Measurements from ENCODE around the gene GRK5.

GRK5 gene

DNA sequence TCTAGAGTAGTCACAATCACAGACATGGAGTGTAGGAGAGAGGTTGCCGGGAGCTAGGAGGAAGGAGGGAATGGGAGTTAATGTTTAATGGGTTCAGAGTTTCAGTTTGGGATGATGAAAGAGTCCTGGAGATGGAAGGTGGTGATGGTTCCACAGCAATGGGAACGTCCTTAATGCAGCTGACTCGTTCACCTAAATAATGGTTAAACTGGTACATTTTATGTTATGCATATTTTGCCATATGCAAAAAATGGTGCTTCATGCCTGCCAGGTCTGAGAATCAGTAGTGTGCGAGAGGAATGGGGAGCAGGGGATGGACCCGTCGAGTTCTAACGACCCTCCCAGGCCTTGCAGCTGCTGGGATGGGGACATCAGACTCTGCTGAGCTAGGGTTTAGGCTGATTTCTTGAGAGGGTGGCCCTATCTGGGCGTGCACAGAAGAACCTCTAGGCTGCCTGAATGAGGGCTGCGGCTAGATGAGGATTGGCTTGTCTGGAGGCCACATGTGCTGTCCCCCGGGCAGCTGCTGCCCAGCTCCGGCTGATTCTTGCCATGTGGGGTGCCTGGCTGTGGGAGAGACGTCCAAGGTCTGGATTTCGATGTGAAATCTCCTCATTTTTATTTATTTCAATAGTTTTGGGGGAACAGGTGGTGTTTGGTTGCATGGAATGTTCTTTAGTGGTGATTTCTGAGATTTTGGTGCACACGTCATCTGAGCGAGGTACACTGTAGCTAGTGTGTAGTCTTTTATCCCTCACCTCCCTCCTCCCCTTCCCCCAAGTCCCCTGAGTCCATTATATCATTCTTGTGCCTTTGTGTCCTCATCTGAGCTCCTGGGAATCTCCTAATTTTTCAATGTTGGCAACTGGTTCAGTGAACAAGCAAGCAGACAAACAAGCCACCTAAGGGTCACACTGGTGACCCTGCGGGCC, 116.0 kb downstream of the GRK5 start:
- Mint-ChIP-seq H3K36me3 (ENCODE audit: low read depth) (no peaks in the 10 kb centered on the region), H3K27ac (no peak overlapping the region), H3K27me3 (ENCODE audit: low read depth) (no peaks in the 10 kb centered on the region), H3K4me1 (peaks cover 40% of the 10 kb centered on the region), H3K9me3 (no peaks in the 10 kb centered on the region), H3K4me3 (no peak overlapping the region)
- TF ChIP-seq, protein P1, sequence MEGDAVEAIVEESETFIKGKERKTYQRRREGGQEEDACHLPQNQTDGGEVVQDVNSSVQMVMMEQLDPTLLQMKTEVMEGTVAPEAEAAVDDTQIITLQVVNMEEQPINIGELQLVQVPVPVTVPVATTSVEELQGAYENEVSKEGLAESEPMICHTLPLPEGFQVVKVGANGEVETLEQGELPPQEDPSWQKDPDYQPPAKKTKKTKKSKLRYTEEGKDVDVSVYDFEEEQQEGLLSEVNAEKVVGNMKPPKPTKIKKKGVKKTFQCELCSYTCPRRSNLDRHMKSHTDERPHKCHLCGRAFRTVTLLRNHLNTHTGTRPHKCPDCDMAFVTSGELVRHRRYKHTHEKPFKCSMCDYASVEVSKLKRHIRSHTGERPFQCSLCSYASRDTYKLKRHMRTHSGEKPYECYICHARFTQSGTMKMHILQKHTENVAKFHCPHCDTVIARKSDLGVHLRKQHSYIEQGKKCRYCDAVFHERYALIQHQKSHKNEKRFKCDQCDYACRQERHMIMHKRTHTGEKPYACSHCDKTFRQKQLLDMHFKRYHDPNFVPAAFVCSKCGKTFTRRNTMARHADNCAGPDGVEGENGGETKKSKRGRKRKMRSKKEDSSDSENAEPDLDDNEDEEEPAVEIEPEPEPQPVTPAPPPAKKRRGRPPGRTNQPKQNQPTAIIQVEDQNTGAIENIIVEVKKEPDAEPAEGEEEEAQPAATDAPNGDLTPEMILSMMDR (IDR thresholded peaks at IDR 0.05; ENCODE audit: unreplicated experiment in 3 of 3): no peak

DNA sequence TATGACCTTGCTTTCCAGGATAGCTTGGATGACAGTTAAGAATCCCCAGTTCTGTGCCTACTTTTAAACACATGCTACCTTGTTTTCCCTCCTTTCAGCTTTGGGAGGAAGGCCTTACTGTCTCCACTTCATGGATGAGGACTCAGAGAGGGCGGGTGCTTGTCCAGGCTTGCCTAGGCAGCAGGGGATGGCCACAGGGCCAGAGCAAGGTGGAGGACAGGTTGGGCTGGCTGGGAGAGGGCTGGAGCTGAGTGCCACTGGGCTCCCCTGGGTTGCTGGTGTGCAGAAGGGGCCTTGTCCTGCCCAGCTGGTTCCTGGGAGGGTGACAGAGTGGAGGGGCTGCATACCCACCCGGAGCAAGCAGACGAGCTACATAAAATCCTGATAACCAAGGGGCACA, 117.8 kb downstream of the GRK5 start:
- TF ChIP-seq, protein P1 (IDR thresholded peaks at IDR 0.05; ENCODE audit: unreplicated experiment in 3 of 3): no peak
- no peaks in the 10 kb centered on the region for H3K9me3 Mint-ChIP-seq
- no peak overlapping the region for H3K27ac Mint-ChIP-seq
- H3K4me1 Mint-ChIP-seq: peaks cover 26% of the 10 kb centered on the region
- no peaks in the 10 kb centered on the region for H3K36me3 Mint-ChIP-seq (ENCODE audit: low read depth)
- H3K4me3 Mint-ChIP-seq: no peak overlapping the region
- no peaks in the 10 kb centered on the region for H3K27me3 Mint-ChIP-seq (ENCODE audit: low read depth)

DNA sequence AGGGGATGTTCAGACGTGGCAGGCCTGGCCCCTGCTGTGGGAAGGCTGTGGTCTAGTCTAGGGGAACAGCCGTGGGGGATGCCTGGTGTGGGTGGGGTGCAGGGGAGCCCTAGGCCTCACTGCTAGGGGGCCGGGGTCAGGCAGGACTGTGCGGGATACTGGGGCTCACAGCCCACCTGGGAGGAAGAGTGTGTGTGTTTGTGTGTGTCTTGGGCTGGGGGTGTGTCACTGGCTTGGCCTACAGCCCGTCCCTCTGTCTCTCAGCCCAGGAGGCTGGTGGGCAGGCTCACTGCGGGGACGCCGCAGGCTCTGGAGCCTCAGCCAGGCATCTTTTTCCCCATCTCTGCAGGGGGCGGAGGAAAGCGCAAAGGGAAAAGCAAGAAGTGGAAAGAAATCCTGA, 118.8 kb downstream of the GRK5 start:
- Mint-ChIP-seq H3K4me3 (no peak overlapping the region), H3K9me3 (no peaks in the 10 kb centered on the region), H3K27me3 (ENCODE audit: low read depth) (no peaks in the 10 kb centered on the region), H3K27ac (no peak overlapping the region), H3K4me1 (peaks cover 22% of the 10 kb centered on the region), H3K36me3 (ENCODE audit: low read depth) (no peaks in the 10 kb centered on the region)
- TF ChIP-seq, protein P1 (IDR thresholded peaks at IDR 0.05; ENCODE audit: unreplicated experiment in 3 of 3): no peak

DNA sequence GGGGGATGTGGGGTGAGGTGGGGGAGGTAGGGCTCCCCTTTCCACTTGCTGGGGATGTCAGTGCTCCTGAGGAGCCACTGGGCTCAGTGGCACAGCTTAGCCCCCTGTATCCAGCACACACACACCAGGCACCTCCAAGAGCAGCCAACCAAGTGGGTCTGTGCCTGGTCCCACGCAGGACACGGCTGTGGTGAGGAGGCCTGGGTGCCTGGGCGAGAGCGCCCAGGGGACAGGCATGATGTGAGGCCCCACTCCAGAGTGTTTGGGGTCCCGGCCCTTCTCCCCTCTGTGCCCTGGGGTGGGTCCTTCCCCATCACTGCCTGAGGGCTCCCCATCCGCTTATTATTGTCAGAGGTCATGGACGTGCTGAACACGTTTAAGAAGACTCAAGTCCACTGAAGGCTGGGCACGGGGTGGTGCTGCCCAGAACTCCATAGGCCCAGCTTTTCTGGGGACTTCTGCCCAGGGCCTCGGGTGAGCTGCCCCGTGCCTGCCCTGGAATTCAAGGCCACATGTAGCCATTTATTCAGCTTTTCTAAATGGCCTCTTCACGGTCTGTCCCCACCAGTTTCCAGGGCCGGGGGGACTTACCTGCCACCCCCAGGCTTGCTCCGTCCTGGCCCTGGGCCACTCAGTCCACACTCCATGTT, 119.8 kb downstream of the GRK5 start:
- peaks cover 23% of the 10 kb centered on the region for H3K4me1 Mint-ChIP-seq
- TF ChIP-seq, protein P1 (IDR thresholded peaks at IDR 0.05; ENCODE audit: unreplicated experiment in 3 of 3): no peak
- H3K9me3 Mint-ChIP-seq: no peaks in the 10 kb centered on the region
- H3K4me3 Mint-ChIP-seq: no peak overlapping the region
- H3K36me3 Mint-ChIP-seq (ENCODE audit: low read depth): no peaks in the 10 kb centered on the region
- H3K27me3 Mint-ChIP-seq (ENCODE audit: low read depth): no peaks in the 10 kb centered on the region
- H3K27ac Mint-ChIP-seq: no peak overlapping the region

DNA sequence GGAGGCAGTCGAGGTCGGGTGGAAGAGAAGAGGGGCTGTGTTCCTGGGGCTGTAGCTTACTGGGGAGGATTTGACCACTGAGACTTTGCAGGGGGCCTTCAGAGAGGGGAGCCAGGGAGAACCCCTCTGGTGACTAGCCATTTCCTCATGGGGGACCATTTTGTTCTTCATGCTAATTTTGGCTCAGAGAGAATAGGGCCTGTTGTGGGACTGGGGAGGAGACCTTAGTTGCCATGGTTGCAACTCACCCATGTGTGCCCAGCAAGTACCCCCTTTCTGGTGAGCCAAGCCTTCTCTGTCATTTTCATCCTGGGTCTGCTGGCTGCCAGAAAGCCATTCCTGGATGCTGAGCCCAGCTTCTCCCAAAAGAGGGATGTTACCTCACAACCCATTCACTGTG, 120.9 kb downstream of the GRK5 start:
- H3K36me3 Mint-ChIP-seq (ENCODE audit: low read depth): no peaks in the 10 kb centered on the region
- H3K27me3 Mint-ChIP-seq (ENCODE audit: low read depth): no peaks in the 10 kb centered on the region
- no peak overlapping the region for H3K27ac Mint-ChIP-seq
- H3K9me3 Mint-ChIP-seq: no peaks in the 10 kb centered on the region
- TF ChIP-seq, protein P1 (IDR thresholded peaks at IDR 0.05; ENCODE audit: unreplicated experiment in 3 of 3): no peak
- H3K4me3 Mint-ChIP-seq: no peak overlapping the region
- H3K4me1 Mint-ChIP-seq: peaks cover 25% of the 10 kb centered on the region
